ENCODE measurements around the gene ZNF732.

ZNF732 gene

GRCh38 chr4:304969-305680 is at the start of gene ZNF732:
TSS of gene ZNF732 (minus strand) at chr4:305474. CDS start at chr4:305310, 164 bp downstream.
- no peak for TF ChIP-seq CTCF (IDR thresholded peaks at IDR 0.05)

DNA sequence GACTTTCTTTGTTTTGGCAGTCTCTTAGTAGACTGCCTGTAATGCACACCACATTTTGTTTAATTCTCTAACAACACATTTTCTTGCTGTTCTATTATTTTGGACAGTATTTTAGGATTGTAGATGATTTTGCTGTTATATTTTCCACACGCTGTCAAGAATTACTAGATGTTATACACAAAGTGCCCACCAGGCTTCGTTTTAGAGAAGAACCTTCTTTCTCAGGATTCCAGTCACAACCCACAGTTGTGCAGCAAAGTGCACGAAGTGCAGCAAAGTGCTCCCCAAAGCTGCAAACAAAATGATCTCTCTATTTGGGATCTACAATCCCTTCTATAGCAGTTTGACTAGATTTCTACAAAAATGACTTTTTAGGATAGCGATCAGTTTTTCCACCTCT is 34.7 kb upstream of the ZNF732 start:
- TF ChIP-seq CTCF (IDR thresholded peaks at IDR 0.05): no peak

GRCh38 chr4:338759-339097 is 33.5 kb upstream of the ZNF732 start:
- no peak for TF ChIP-seq CTCF (IDR thresholded peaks at IDR 0.05)

GRCh38 chr4:337932-338758 is 32.9 kb upstream of the ZNF732 start:
- no peak for TF ChIP-seq CTCF (IDR thresholded peaks at IDR 0.05)

GRCh38 chr4:337143-337931 is 32.1 kb upstream of the ZNF732 start, which contains the start of gene ZNF141:
TSS of gene ZNF141 (plus strand) at chr4:337814. CDS start at chr4:337984, 170 bp downstream.
- TF ChIP-seq CTCF (IDR thresholded peaks at IDR 0.05): no peak

DNA sequence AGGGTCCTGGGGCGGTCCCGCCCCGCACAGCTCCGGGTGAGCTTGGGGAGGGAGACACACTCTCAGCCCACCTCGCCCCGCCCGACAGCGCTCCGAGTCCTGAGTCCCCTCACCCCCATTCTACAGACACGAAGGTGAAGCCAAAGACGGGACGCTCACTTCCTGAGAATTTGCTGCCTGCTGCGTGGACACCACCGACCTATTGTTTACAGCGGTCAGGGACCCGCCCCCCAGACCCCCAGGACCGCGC is 31.5 kb upstream of the ZNF732 start:
- TF ChIP-seq CTCF (IDR thresholded peaks at IDR 0.05): no peak

DNA sequence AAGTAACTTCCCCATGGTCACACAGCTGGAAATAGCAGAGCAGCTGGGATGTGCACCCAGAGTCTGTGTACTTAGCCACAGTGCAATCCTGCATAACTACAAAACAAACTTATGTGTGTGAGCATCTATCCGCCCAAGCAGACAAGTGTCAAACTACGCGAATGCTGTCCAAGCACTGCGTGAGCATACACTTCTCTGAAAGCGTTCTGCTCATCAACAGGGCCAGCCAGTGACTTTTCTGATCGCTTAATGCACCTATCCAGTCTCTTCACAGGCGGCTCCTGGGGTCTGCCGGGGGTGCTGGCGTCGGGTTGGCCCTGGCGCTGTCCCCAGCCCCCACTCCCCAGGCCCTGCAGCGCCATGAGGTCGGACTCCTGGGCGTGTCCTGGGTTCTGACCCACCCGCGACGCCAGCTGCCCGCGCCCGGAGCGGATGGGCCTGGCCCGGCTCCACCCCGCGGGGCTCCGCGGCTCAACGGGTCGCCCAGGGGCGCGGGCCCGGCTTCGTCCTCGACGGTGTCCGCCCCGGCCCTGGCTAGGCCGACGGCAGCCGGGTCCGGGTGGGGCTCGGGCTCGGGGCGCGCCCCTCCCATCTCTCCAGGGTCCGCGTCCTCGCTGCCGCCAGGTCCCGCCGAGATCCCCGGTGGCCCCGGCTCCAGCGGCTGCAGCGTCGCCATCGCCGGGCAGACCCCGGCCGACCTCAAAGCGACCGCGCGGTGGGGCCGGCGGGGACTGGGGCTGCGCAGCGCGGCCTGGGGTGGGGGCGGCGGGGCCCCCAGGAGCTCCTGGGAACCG is 31.0 kb upstream of the ZNF732 start:
- no peak for TF ChIP-seq CTCF (IDR thresholded peaks at IDR 0.05)

Data from LNCAP (cell line).